Suprapubic skin (tissue), 4 donors: ENCODE data around the gene TMEM131.

Source experiments
- EP300 ChIP-seq: sonication (generic); formaldehyde crosslinking; IDR thresholded peaks from one replicate; pipeline ENCODE4 v1.6.1; 2017; ENCODE audit warnings: antibody characterized with exemption
- POLR2A ChIP-seq, 2 donors: fragments of 450-650 bp; IDR thresholded peaks; one replicate each; pipeline ENCODE4 v1.6.1; 2017; ENCODE audit warnings: antibody characterized with exemption in 2 of 2, mild to moderate bottlenecking in 2 of 2, moderate library complexity in 2 of 2
- POLR2AphosphoS5 ChIP-seq, 3 donors: sonication (generic); formaldehyde crosslinking; IDR thresholded peaks; one replicate each; pipeline ENCODE4 v1.6.1; 2017; ENCODE audit warnings: antibody characterized with exemption in 3 of 3
- TF ChIP-seq, protein P1 (sequence below), 2 donors: fragments of 200-600 bp in 1 of 2; fragments of 450-650 bp in 1 of 2; sonication (generic) in 1 of 2; IDR thresholded peaks; one replicate each; pipeline ENCODE4 v1.5.1; 2016 to 2019; ENCODE audit warnings: antibody characterized with exemption in 2 of 2, mild to moderate bottlenecking in 1 of 2, moderate library complexity in 1 of 2

GRCh38 chr2:97849881-97850528 is 145.7 kb downstream of the TMEM131 start:
- TF ChIP-seq, protein P1, sequence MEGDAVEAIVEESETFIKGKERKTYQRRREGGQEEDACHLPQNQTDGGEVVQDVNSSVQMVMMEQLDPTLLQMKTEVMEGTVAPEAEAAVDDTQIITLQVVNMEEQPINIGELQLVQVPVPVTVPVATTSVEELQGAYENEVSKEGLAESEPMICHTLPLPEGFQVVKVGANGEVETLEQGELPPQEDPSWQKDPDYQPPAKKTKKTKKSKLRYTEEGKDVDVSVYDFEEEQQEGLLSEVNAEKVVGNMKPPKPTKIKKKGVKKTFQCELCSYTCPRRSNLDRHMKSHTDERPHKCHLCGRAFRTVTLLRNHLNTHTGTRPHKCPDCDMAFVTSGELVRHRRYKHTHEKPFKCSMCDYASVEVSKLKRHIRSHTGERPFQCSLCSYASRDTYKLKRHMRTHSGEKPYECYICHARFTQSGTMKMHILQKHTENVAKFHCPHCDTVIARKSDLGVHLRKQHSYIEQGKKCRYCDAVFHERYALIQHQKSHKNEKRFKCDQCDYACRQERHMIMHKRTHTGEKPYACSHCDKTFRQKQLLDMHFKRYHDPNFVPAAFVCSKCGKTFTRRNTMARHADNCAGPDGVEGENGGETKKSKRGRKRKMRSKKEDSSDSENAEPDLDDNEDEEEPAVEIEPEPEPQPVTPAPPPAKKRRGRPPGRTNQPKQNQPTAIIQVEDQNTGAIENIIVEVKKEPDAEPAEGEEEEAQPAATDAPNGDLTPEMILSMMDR (IDR thresholded peaks at IDR 0.05): no peak
- TF ChIP-seq EP300 (no peak), POLR2A (IDR thresholded peaks at IDR 0.05) (no peak), POLR2AphosphoS5 (IDR thresholded peaks at IDR 0.05) (no peak)
